SU-DHL-6 (cell line): ENCODE results near the gene CEACAM21.

Experiments used
- CTCF ChIP-seq: fragments of 200-600 bp; sonication (generic); IDR thresholded peaks from one replicate; pipeline ENCODE4 v1.5.1; 2017; ENCODE audit warnings: antibody characterized with exemption, mild to moderate bottlenecking, low read length, moderate library complexity; ENCODE audit not compliant: insufficient read depth, poor library complexity, severe bottlenecking
- EZH2phosphoT487 ChIP-seq: fragments of 200-600 bp; sonication (generic), shearing (Covaris generic); conservative IDR thresholded peaks from 2 replicates; pipeline ENCODE4 v1.6.1; 2018; ENCODE audit warnings: mild to moderate bottlenecking, antibody characterized with exemption, low read length, moderate library complexity, mixed read lengths

- no peak for TF ChIP-seq CTCF
- no peak for TF ChIP-seq EZH2phosphoT487
These were observed 31.7 kb downstream of the CEACAM21 start for GRCh38 chr19:41607668-41608067.
